ENCODE measurements around the gene HEYL. TPM values are rescaled to one million over a fixed set of nuclear protein-coding genes. Genes with fewer than 3 reads are reported as not detected.

HEYL gene
- total and polyA plus RNA-seq, 2 experiments from 2014 or later: not detected

GRCh38 chr1:39659110-39659509, 19.7 kb upstream of the HEYL start:
- WGBS, 2 experiments (ENCODE audit: low coverage in 1 of 2, low lambda C conversion rate in 2 of 2, missing lambda C conversion rate in 2 of 2): 76 to 78% methylated on average over 8 to 12 of the region's 12 CpGs
- Histone ChIP-seq H3K27ac (no peak overlapping the region), H3K79me2 (ENCODE audit: insufficient read depth) (no peaks in the 10 kb centered on the region), H3K9me3 (ENCODE audit: low read depth) (no peaks in the 10 kb centered on the region), H3K4me1 (ENCODE audit: insufficient read depth) (no peaks in the 10 kb centered on the region), H3K27me3 (replicated peaks; ENCODE audit: insufficient read depth) (peaks cover 18% of the 10 kb centered on the region; the same call in 1 of the 2 replicates), H3F3A (ENCODE audit: insufficient read depth) (0 out of 2 replicates have a peak, but pooled peaks cover 5% of the 10 kb centered on the region), H3K36me3 (ENCODE audit: low read depth) (no peaks in the 10 kb centered on the region), H4K20me1 (ENCODE audit: insufficient read depth) (no peaks in the 10 kb centered on the region), H3K9me2 (ENCODE audit: insufficient read depth) (no peaks in the 10 kb centered on the region), H3K9ac (no peak overlapping the region), H3K4me3 (no peak overlapping the region), H3K4me2 (ENCODE audit: unreplicated experiment) (no peak overlapping the region), H2AFZ (no peak overlapping the region)
- no peak for DNase-seq
- in situ Hi-C loops (cut with MboI): no loop called here
- TF ChIP-seq EZH2 (IDR thresholded peaks at IDR 0.05; ENCODE audit: insufficient read depth, poor library complexity, severe bottlenecking) (no peak), EZH2phosphoT487 (IDR thresholded peaks at IDR 0.05; ENCODE audit: insufficient read depth, low read depth) (no peak)

GRCh38 chr1:39657923-39658485, 18.6 kb upstream of the HEYL start:
- no peak for TF ChIP-seq EZH2 (IDR thresholded peaks at IDR 0.05; ENCODE audit: insufficient read depth, poor library complexity, severe bottlenecking)
- no peak for TF ChIP-seq EZH2phosphoT487 (IDR thresholded peaks at IDR 0.05; ENCODE audit: insufficient read depth, low read depth)
- in situ Hi-C loops (cut with MboI): no loop called here
- H3K79me2 ChIP-seq (ENCODE audit: insufficient read depth): no peaks in the 10 kb centered on the region
- no peak overlapping the region for H3K4me3 ChIP-seq
- peak overlapping the region; percentile 57; the same call in 1 of the 2 replicates for H2AFZ ChIP-seq
- H3K9me2 ChIP-seq (ENCODE audit: insufficient read depth): no peaks in the 10 kb centered on the region
- DNase-seq: peak; percentile 76
- H4K20me1 ChIP-seq (ENCODE audit: insufficient read depth): no peaks in the 10 kb centered on the region
- H3K9ac ChIP-seq: no peak overlapping the region
- no peaks in the 10 kb centered on the region for H3K36me3 ChIP-seq (ENCODE audit: low read depth)
- H3K9me3 ChIP-seq (ENCODE audit: low read depth): no peaks in the 10 kb centered on the region
- 0 out of 2 replicates have a peak, but pooled peaks cover 5% of the 10 kb centered on the region for H3F3A ChIP-seq (ENCODE audit: insufficient read depth)
- H3K27me3 ChIP-seq (replicated peaks; ENCODE audit: insufficient read depth): 0 out of 2 replicates have a peak, but pooled peaks cover 19% of the 10 kb centered on the region
- 17 to 21% methylated on average over 6 of the region's 6 CpGs for WGBS, 2 experiments (ENCODE audit: low coverage in 1 of 2, low lambda C conversion rate in 2 of 2, missing lambda C conversion rate in 2 of 2)
- no peak overlapping the region for H3K27ac ChIP-seq
- H3K4me1 ChIP-seq (ENCODE audit: insufficient read depth): no peaks in the 10 kb centered on the region
- H3K4me2 ChIP-seq (ENCODE audit: unreplicated experiment): no peak overlapping the region

GRCh38 chr1:39657402-39657801, 18.0 kb upstream of the HEYL start:
- no peak overlapping the region for H2AFZ ChIP-seq
- 0 out of 2 replicates have a peak, but pooled peaks cover 19% of the 10 kb centered on the region for H3K27me3 ChIP-seq (replicated peaks; ENCODE audit: insufficient read depth)
- 0 out of 2 replicates have a peak, but pooled peaks cover 5% of the 10 kb centered on the region for H3F3A ChIP-seq (ENCODE audit: insufficient read depth)
- H4K20me1 ChIP-seq (ENCODE audit: insufficient read depth): no peaks in the 10 kb centered on the region
- no peaks in the 10 kb centered on the region for H3K36me3 ChIP-seq (ENCODE audit: low read depth)
- peak; percentile 74 for DNase-seq
- no peaks in the 10 kb centered on the region for H3K4me1 ChIP-seq (ENCODE audit: insufficient read depth)
- no peak overlapping the region for H3K9ac ChIP-seq
- H3K9me3 ChIP-seq (ENCODE audit: low read depth): no peaks in the 10 kb centered on the region
- H3K79me2 ChIP-seq (ENCODE audit: insufficient read depth): no peaks in the 10 kb centered on the region
- H3K4me3 ChIP-seq: no peak overlapping the region
- in situ Hi-C loops (cut with MboI): no loop called here
- no peak overlapping the region for H3K4me2 ChIP-seq (ENCODE audit: unreplicated experiment)
- no peaks in the 10 kb centered on the region for H3K9me2 ChIP-seq (ENCODE audit: insufficient read depth)
- 68 to 82% methylated on average over 3 of the region's 3 CpGs for WGBS, 2 experiments (ENCODE audit: low coverage in 1 of 2, low lambda C conversion rate in 2 of 2, missing lambda C conversion rate in 2 of 2)
- H3K27ac ChIP-seq: no peak overlapping the region
- TF ChIP-seq EZH2phosphoT487 (IDR thresholded peaks at IDR 0.05; ENCODE audit: insufficient read depth, low read depth) (no peak), EZH2 (IDR thresholded peaks at IDR 0.05; ENCODE audit: insufficient read depth, poor library complexity, severe bottlenecking) (no peak)

GRCh38 chr1:39656391-39656790, 16.9 kb upstream of the HEYL start:
- TF ChIP-seq EZH2 (IDR thresholded peaks at IDR 0.05; ENCODE audit: insufficient read depth, poor library complexity, severe bottlenecking) (no peak), EZH2phosphoT487 (IDR thresholded peaks at IDR 0.05; ENCODE audit: insufficient read depth, low read depth) (no peak)
- Histone ChIP-seq H3K79me2 (ENCODE audit: insufficient read depth) (no peaks in the 10 kb centered on the region), H2AFZ (no peak overlapping the region), H3K9me2 (ENCODE audit: insufficient read depth) (no peaks in the 10 kb centered on the region), H3K9me3 (ENCODE audit: low read depth) (no peaks in the 10 kb centered on the region), H3K4me3 (no peak overlapping the region), H3K27ac (no peak overlapping the region), H3K9ac (no peak overlapping the region), H4K20me1 (ENCODE audit: insufficient read depth) (no peaks in the 10 kb centered on the region), H3K4me1 (ENCODE audit: insufficient read depth) (no peaks in the 10 kb centered on the region), H3F3A (ENCODE audit: insufficient read depth) (0 out of 2 replicates have a peak, but pooled peaks cover 5% of the 10 kb centered on the region), H3K36me3 (ENCODE audit: low read depth) (no peaks in the 10 kb centered on the region), H3K27me3 (replicated peaks; ENCODE audit: insufficient read depth) (0 out of 2 replicates have a peak, but pooled peaks cover 14% of the 10 kb centered on the region), H3K4me2 (ENCODE audit: unreplicated experiment) (no peak overlapping the region)
- DNase-seq: no peak
- in situ Hi-C loops (cut with MboI): no loop called here
- 38 to 39% methylated on average over 2 of the region's 2 CpGs for WGBS, 2 experiments (ENCODE audit: low coverage in 1 of 2, low lambda C conversion rate in 2 of 2, missing lambda C conversion rate in 2 of 2)
